RWPE2 (cell line): ENCODE results near the gene ULBP1.
"Not testable (repeated sequence)": the region's sequence is repeated elsewhere in the genome, so short reads cannot be mapped to it uniquely, and the experiment has no call there.

Experiments
- ATAC-seq: fragments of 200-7000 bp; cut with Tn5 transposase; 3 replicates; pipeline ENCODE4 v1.9.1; 2021; ENCODE audit warnings: low read depth
- DNase-seq: peaks from one replicate; pipeline ENCODE4 v3.0.0-alpha.2; 2020; ENCODE audit warnings: low spot score
- H3K27ac ChIP-seq: fragments of 450-650 bp; 2 replicates; pipeline ENCODE4 v1.5.1; 2017; ENCODE audit warnings: mild to moderate bottlenecking; ENCODE audit not compliant: poor library complexity, severe bottlenecking
- H3K27me3 ChIP-seq: fragments of 250-450 bp; sonication (Bioruptor Pico); 2 replicates; pipeline ENCODE4 v1.5.1; 2021; ENCODE audit warnings: mild to moderate bottlenecking, moderate library complexity; ENCODE audit not compliant: insufficient read depth, poor library complexity, severe bottlenecking
- H3K36me3 ChIP-seq: fragments of 250-450 bp; sonication (Bioruptor Pico); 2 replicates; pipeline ENCODE4 v1.5.1; 2020; ENCODE audit warnings: low read depth, mild to moderate bottlenecking, moderate library complexity
- H3K4me1 ChIP-seq: fragments of 250-450 bp; sonication (Bioruptor Pico); 2 replicates; pipeline ENCODE4 v1.5.1; 2021; ENCODE audit warnings: mild to moderate bottlenecking, moderate library complexity; ENCODE audit not compliant: insufficient read depth, poor library complexity, severe bottlenecking
- H3K4me3 ChIP-seq: fragments of 250-450 bp; sonication (Bioruptor Pico); 2 replicates; pipeline ENCODE4 v1.5.1; 2021; ENCODE audit warnings: mild to moderate bottlenecking, moderate library complexity; ENCODE audit not compliant: severe bottlenecking
- H3K9me3 ChIP-seq: fragments of 250-450 bp; sonication (Bioruptor Pico); 2 replicates; pipeline ENCODE4 v1.5.1; 2021; ENCODE audit warnings: mild to moderate bottlenecking, moderate library complexity; ENCODE audit not compliant: severe bottlenecking
- CTCF ChIP-seq: fragments of 450-650 bp; IDR thresholded peaks from one replicate; pipeline ENCODE4 v1.5.1; 2017; ENCODE audit warnings: mild to moderate bottlenecking, moderate library complexity; ENCODE audit not compliant: poor library complexity, severe bottlenecking

The ULBP1 gene

GRCh38 chr6:149969635-149970034, 5.9 kb downstream of the ULBP1 start:
- Histone ChIP-seq H3K4me1 (no peaks in the 10 kb centered on the region), H3K36me3 (no peaks in the 10 kb centered on the region), H3K27ac (no peak overlapping the region), H3K27me3 (peaks cover 12% of the 10 kb centered on the region), H3K9me3 (no peaks in the 10 kb centered on the region), H3K4me3 (no peak overlapping the region)
- TF ChIP-seq CTCF = no peak
- ATAC-seq (no peak), DNase-seq (no peak)

GRCh38 chr6:149974394-149974793, 10.7 kb downstream of the ULBP1 start:
- not testable (repeated sequence) for DNase-seq, H3K9me3 ChIP-seq, H3K27me3 ChIP-seq, H3K4me1 ChIP-seq, H3K4me3 ChIP-seq, ATAC-seq, H3K36me3 ChIP-seq, H3K27ac ChIP-seq

GRCh38 chr6:149974825-149975224, 11.1 kb downstream of the ULBP1 start:
- H3K27ac ChIP-seq = no peak overlapping the region
- ATAC-seq (no peak), DNase-seq (no peak)
- H3K4me3 ChIP-seq = no peak overlapping the region
- H3K9me3 ChIP-seq = no peaks in the 10 kb centered on the region
- no peaks in the 10 kb centered on the region for H3K36me3 ChIP-seq
- H3K27me3 ChIP-seq = no peaks in the 10 kb centered on the region
- no peak for TF ChIP-seq CTCF
- no peaks in the 10 kb centered on the region for H3K4me1 ChIP-seq

- no peak for TF ChIP-seq CTCF
- Histone ChIP-seq H3K36me3 (no peaks in the 10 kb centered on the region), H3K4me3 (no peak overlapping the region), H3K4me1 (no peaks in the 10 kb centered on the region), H3K9me3 (no peaks in the 10 kb centered on the region), H3K27ac (no peak overlapping the region), H3K27me3 (no peaks in the 10 kb centered on the region)
- DNase-seq (no peak), ATAC-seq (no peak)
Measured at GRCh38 chr6:149975400-149975799, 11.7 kb downstream of the ULBP1 start.

- Histone ChIP-seq H3K9me3 (no peaks in the 10 kb centered on the region), H3K27me3 (peaks cover 5% of the 10 kb centered on the region), H3K27ac (no peak overlapping the region), H3K36me3 (no peaks in the 10 kb centered on the region), H3K4me3 (no peak overlapping the region), H3K4me1 (no peaks in the 10 kb centered on the region)
- TF ChIP-seq CTCF = no peak
- DNase-seq (no peak), ATAC-seq (no peak)
Measured at GRCh38 chr6:149977221-149977620, 13.5 kb downstream of the ULBP1 start.
